Ascending aorta (tissue), 2 donors: ENCODE data around the gene ZNF280A. TPM values are rescaled to one million over a fixed set of nuclear protein-coding genes. Genes with fewer than 3 reads are reported as not detected.

ENCODE experiments used
- DNase-seq, 2 donors: peaks; one replicate each; pipeline ENCODE4 v3.0.0-alpha.2; 2019; ENCODE audit warnings: low spot score in 2 of 2
- H3K27ac ChIP-seq, 2 donors: fragments of 200-600 bp; sonication (generic); one replicate each; pipeline ENCODE4 v1.5.1; 2016 to 2017; ENCODE audit warnings: mild to moderate bottlenecking in 1 of 2
- H3K27me3 ChIP-seq: fragments of 200-600 bp; sonication (generic); one replicate; pipeline ENCODE4 v1.5.1; 2017
- H3K36me3 ChIP-seq, 2 donors: fragments of 200-600 bp; sonication (generic); one replicate each; pipeline ENCODE4 v1.5.1; 2016
- H3K4me1 ChIP-seq, 2 donors: fragments of 200-600 bp; sonication (generic); one replicate each; pipeline ENCODE4 v1.5.1; 2016 to 2017; ENCODE audit warnings: mild to moderate bottlenecking in 1 of 2
- H3K4me3 ChIP-seq, 2 donors: fragments of 200-600 bp; sonication (generic); one replicate each; pipeline ENCODE4 v1.5.1; 2016 to 2017; ENCODE audit warnings: mild to moderate bottlenecking in 1 of 2
- H3K9me3 ChIP-seq, 2 donors: fragments of 200-600 bp; sonication (generic); one replicate each; pipeline ENCODE4 v1.5.1; 2016
- CTCF ChIP-seq, 3 experiments: fragments of 200-600 bp in 2 of 3; fragments of 450-650 bp in 1 of 3; sonication (generic) in 2 of 3; IDR thresholded peaks; one replicate each; pipeline ENCODE4 v1.5.1; 2016 to 2019; ENCODE audit warnings: antibody characterized with exemption in 3 of 3, mild to moderate bottlenecking in 1 of 3, moderate library complexity in 1 of 3
- intact Hi-C: fragments of 100-400 bp; cut with DNase I; formaldehyde crosslinking; loops from one replicate; pipeline ENCODE4 v1.15.1; 2023
- total RNA-seq: library from RNA; depleted of rRNA; stranded (reverse); fragments of >200 nt; gene quantifications from one replicate; pipeline ENCODE4 v1.1.0, GENCODE V29; 2016

The ZNF280A gene
- total RNA-seq, 1 donor from 2014 or later = not detected

- H3K27ac ChIP-seq = no peak overlapping the region
- H3K4me3 ChIP-seq = no peak overlapping the region
- intact Hi-C loops = no loop called here
- TF ChIP-seq CTCF (IDR thresholded peaks at IDR 0.05) = no peak
- H3K4me1 ChIP-seq = no peaks in the 10 kb centered on the region
- no peaks in the 10 kb centered on the region for H3K36me3 ChIP-seq
- DNase-seq = no peak
- H3K9me3 ChIP-seq = peaks cover 0 to 11% of the 10 kb centered on the region in 2 donors
- no peaks in the 10 kb centered on the region for H3K27me3 ChIP-seq
These were observed 53.0 kb downstream of the ZNF280A start for GRCh38 chr22:22467112-22467511.

- no peak overlapping the region for H3K27ac ChIP-seq
- intact Hi-C loops = no loop called here
- no peak for TF ChIP-seq CTCF (IDR thresholded peaks at IDR 0.05)
These were observed 54.3 kb downstream of the ZNF280A start for GRCh38 chr22:22465782-22466181.

GRCh38 chr22:22465094-22465602 is 54.9 kb downstream of the ZNF280A start:
- Histone ChIP-seq H3K4me1 (no peaks in the 10 kb centered on the region), H3K36me3 (no peaks in the 10 kb centered on the region), H3K4me3 (no peak overlapping the region), H3K27me3 (no peaks in the 10 kb centered on the region), H3K9me3 (peaks cover 0 to 11% of the 10 kb centered on the region in 2 donors), H3K27ac (no peak overlapping the region)
- TF ChIP-seq CTCF (IDR thresholded peaks at IDR 0.05) = no peak
- intact Hi-C loops = no loop called here
- DNase-seq = no peak

More at GRCh38 chr22:22465782-22466181, 54.3 kb downstream of the ZNF280A start:
- Histone ChIP-seq H3K9me3 (peaks cover 0 to 11% of the 10 kb centered on the region in 2 donors), H3K4me3 (no peak overlapping the region), H3K4me1 (no peaks in the 10 kb centered on the region), H3K36me3 (no peaks in the 10 kb centered on the region), H3K27me3 (no peaks in the 10 kb centered on the region)
- no peak for DNase-seq

DNA sequence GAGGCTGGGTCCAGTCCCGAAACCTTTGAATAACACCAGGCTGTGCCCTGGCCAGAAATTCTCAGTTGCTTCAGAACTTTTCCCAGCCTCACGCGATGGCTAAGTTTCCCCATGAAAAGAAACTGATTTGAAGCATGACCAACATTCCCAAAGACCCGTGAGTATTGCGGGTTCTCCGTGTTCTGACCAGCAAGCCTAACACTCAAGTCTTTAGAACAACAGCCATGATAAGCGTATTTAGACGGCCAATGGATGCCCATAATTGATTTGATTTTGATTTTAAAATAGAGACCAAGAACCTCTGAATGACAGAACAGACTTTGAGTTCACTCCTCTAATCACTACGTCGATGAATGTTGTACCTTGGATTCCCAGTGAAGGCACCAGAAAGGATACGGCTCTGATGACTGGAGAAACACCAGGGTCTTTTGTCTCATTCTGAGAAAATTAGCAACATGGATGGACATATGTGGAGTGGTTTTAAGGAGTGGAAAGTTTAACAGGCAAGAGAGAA is 55.5 kb downstream of the ZNF280A start:
- Histone ChIP-seq H3K27ac (no peak overlapping the region), H3K27me3 (no peaks in the 10 kb centered on the region), H3K9me3 (peaks cover 0 to 13% of the 10 kb centered on the region in 2 donors), H3K4me1 (no peaks in the 10 kb centered on the region), H3K4me3 (no peak overlapping the region), H3K36me3 (no peaks in the 10 kb centered on the region)
- no peak for DNase-seq
- intact Hi-C loops = no loop called here
- TF ChIP-seq CTCF (IDR thresholded peaks at IDR 0.05) = no peak

- DNase-seq = no peak
- H3K4me1 ChIP-seq = no peaks in the 10 kb centered on the region
- H3K4me3 ChIP-seq = no peak overlapping the region
- peak in 2 of 3 experiments; percentile 16 to 46 for TF ChIP-seq CTCF (IDR thresholded peaks at IDR 0.05)
- intact Hi-C loops = no loop called here
- peaks cover 0 to 14% of the 10 kb centered on the region in 2 donors for H3K9me3 ChIP-seq
- H3K27me3 ChIP-seq = no peaks in the 10 kb centered on the region
- H3K27ac ChIP-seq = no peak overlapping the region
- no peaks in the 10 kb centered on the region for H3K36me3 ChIP-seq
These were observed 56.1 kb downstream of the ZNF280A start for GRCh38 chr22:22463855-22464540.

Other genes with a start within 250 kb of the ZNF280A start
- not detected for gene ZNF280B, start 11.5 kb downstream of the ZNF280A start, total RNA-seq
- gene PRAME, start 39.0 kb upstream of the ZNF280A start, total RNA-seq = not detected
- not detected for gene GGTLC2, start 124.3 kb upstream of the ZNF280A start, total RNA-seq